ENCODE data around the gene ING3.

DNA sequence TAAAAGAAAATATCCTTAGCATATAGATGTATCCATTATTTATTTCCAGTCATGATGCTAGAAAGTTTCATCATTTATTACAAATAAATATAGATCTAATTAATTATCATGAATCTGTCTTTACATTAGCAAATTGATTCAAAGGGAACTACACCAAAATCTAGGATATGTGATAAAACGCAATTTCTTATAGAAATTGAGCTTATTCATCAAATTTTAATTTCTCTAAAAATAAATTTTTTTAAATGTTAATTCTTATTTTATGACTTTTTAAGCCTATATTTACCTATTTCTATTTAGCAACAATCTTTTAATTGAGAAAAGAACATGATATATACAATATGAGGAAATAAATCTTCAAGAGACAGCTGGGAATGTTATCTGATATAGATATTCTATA lies 34.0 kb upstream of the ING3 start:
- TF ChIP-seq CTCF (IDR thresholded peaks at IDR 0.05) (no peak), POLR2A (IDR thresholded peaks at IDR 0.05) (no peak)

Data from vagina (tissue), 2 donors.